Neural cell (in vitro differentiated cells): Measurements from ENCODE around the gene CES5A. TPM values are rescaled to one million over a fixed set of nuclear protein-coding genes. Genes with fewer than 3 reads are reported as not detected.

Experiments
- H2AFZ ChIP-seq: fragments of 200-600, 300-800 bp; sonication (generic), shearing (Covaris generic); 2 replicates; pipeline ENCODE4 v1.6.0; 2014; ENCODE audit warnings: low read depth, mild to moderate bottlenecking, antibody characterized with exemption, low read length, moderate library complexity
- H3F3A ChIP-seq: fragments of 200-600 bp; shearing (Covaris generic); 2 replicates; pipeline ENCODE4 v1.6.1; 2016; ENCODE audit warnings: mild to moderate bottlenecking, moderate library complexity, mixed read lengths, antibody characterized with exemption, low read length; ENCODE audit not compliant: insufficient read depth, poor library complexity, severe bottlenecking
- H3K27ac ChIP-seq: fragments of 200-600, 300-800 bp; sonication (generic), shearing (Covaris generic); 2 replicates; pipeline ENCODE4 v1.5.1; 2014; ENCODE audit warnings: mild to moderate bottlenecking, low read length, moderate library complexity
- H3K27me3 ChIP-seq: fragments of 300-800, 200-600 bp; sonication (generic), shearing (Covaris generic); 2 replicates; pipeline ENCODE4 v1.6.0; 2014; ENCODE audit warnings: mild to moderate bottlenecking, low read depth, low read length, moderate library complexity; ENCODE audit not compliant: insufficient read depth
- H3K36me3 ChIP-seq: fragments of 300-800, 200-600 bp; sonication (generic), shearing (Covaris generic); 2 replicates; pipeline ENCODE4 v1.5.1; 2014; ENCODE audit warnings: mild to moderate bottlenecking, antibody characterized with exemption, low read length, moderate library complexity; ENCODE audit not compliant: insufficient read depth
- H3K4me2 ChIP-seq: fragments of 300-800, 200-600 bp; sonication (generic), shearing (Covaris generic); 2 replicates; pipeline ENCODE4 v1.6.0; 2014; ENCODE audit warnings: mild to moderate bottlenecking, low read length
- H3K4me3 ChIP-seq: fragments of 300-800, 200-600 bp; sonication (generic), shearing (Covaris generic); 2 replicates; pipeline ENCODE4 v1.5.1; 2014; ENCODE audit warnings: mild to moderate bottlenecking, low read length, moderate library complexity
- H3K79me2 ChIP-seq: fragments of 200-600 bp; shearing (Covaris generic); replicated peaks from 2 replicates; pipeline ENCODE4 v1.6.0; 2014; ENCODE audit warnings: mild to moderate bottlenecking, low read length, moderate library complexity; ENCODE audit not compliant: insufficient read depth
- H3K9ac ChIP-seq: fragments of 300-800, 200-600 bp; sonication (generic), shearing (Covaris generic); 2 replicates; pipeline ENCODE4 v1.6.1; 2016; ENCODE audit warnings: mild to moderate bottlenecking, low read length, mixed read lengths
- H3K9me2 ChIP-seq: fragments of 200-600 bp; shearing (Covaris generic); 2 replicates; pipeline ENCODE4 v1.6.1; 2016; ENCODE audit warnings: mild to moderate bottlenecking, low read length, mixed read lengths; ENCODE audit not compliant: insufficient read depth
- H3K9me3 ChIP-seq: fragments of 200-600, 300-800 bp; sonication (generic), shearing (Covaris generic); 2 replicates; pipeline ENCODE4 v1.6.1; 2016; ENCODE audit warnings: mild to moderate bottlenecking, mixed run types, low read length, moderate library complexity, mixed read lengths
- H4K20me1 ChIP-seq: fragments of 200-600 bp; shearing (Covaris generic); 2 replicates; pipeline ENCODE4 v1.6.1; 2016; ENCODE audit warnings: mild to moderate bottlenecking, mixed run types; ENCODE audit not compliant: insufficient read depth
- EP300 ChIP-seq: fragments of 450-650 bp; conservative IDR thresholded peaks from 2 replicates; pipeline ENCODE4 v1.6.1; 2014; ENCODE audit warnings: antibody characterized with exemption, mild to moderate bottlenecking, moderate library complexity; ENCODE audit not compliant: poor library complexity, severe bottlenecking
- EZH2 ChIP-seq: fragments of 200-600, 300-800 bp; shearing (Covaris generic), sonication (generic); IDR thresholded peaks from 2 replicates; pipeline ENCODE4 v1.6.1; 2014; ENCODE audit warnings: antibody characterized with exemption, low read length, borderline replicate concordance, mild to moderate bottlenecking; ENCODE audit not compliant: insufficient read depth, poor library complexity, severe bottlenecking
- MXI1 ChIP-seq: fragments of 450-650 bp; conservative IDR thresholded peaks from 2 replicates; pipeline ENCODE4 v1.6.1; 2014; ENCODE audit warnings: antibody characterized with exemption, mild to moderate bottlenecking; ENCODE audit not compliant: poor library complexity, severe bottlenecking
- POLR2AphosphoS5 ChIP-seq: IDR thresholded peaks from 2 replicates; pipeline ENCODE4 v1.6.1; 2012
- RAD21 ChIP-seq: fragments of 450-650 bp; conservative IDR thresholded peaks from 2 replicates; pipeline ENCODE4 v1.6.1; 2014; ENCODE audit warnings: antibody characterized with exemption, mild to moderate bottlenecking, moderate library complexity
- REST ChIP-seq: IDR thresholded peaks from 2 replicates; pipeline ENCODE4 v1.6.1; 2012; ENCODE audit warnings: borderline replicate concordance
- SMC3 ChIP-seq: fragments of 450-650 bp; conservative IDR thresholded peaks from 2 replicates; pipeline ENCODE4 v1.6.1; 2014; ENCODE audit warnings: antibody characterized with exemption, mild to moderate bottlenecking, moderate library complexity; ENCODE audit not compliant: poor library complexity
- TAF1 ChIP-seq: IDR thresholded peaks from 2 replicates; pipeline ENCODE4 v1.6.1; 2012; ENCODE audit warnings: low read depth
- polyA plus RNA-seq: library from polyadenylated mRNA; depleted of rRNA; stranded (reverse); fragments of >200 nt; gene quantifications from 2 replicates; pipeline ENCODE4 v1.2.3, GENCODE V29; 2014
- TF ChIP-seq, protein P1 (sequence below): fragments of 450-650 bp; IDR thresholded peaks from 2 replicates; pipeline ENCODE4 v1.5.1; 2014; ENCODE audit warnings: antibody characterized with exemption, mild to moderate bottlenecking, moderate library complexity; ENCODE audit not compliant: poor library complexity, severe bottlenecking

CES5A gene
- polyA plus RNA-seq, 1 donor from 2014 or later: 0.27 TPM

- Histone ChIP-seq H3K9me3 (no peaks in the 10 kb centered on the region), H3K79me2 (no peaks in the 10 kb centered on the region), H3K27me3 (no peaks in the 10 kb centered on the region), H3K4me2 (no peak overlapping the region), H3K36me3 (no peaks in the 10 kb centered on the region), H3F3A (no peaks in the 10 kb centered on the region), H3K4me3 (no peak overlapping the region), H3K9me2 (no peaks in the 10 kb centered on the region), H4K20me1 (no peaks in the 10 kb centered on the region), H3K9ac (no peak overlapping the region), H3K27ac (no peak overlapping the region), H2AFZ (no peak overlapping the region)
- TF ChIP-seq TAF1 (no peak), MXI1 (no peak), EZH2 (no peak), REST (no peak), RAD21 (no peak)
- TF ChIP-seq, protein P1, sequence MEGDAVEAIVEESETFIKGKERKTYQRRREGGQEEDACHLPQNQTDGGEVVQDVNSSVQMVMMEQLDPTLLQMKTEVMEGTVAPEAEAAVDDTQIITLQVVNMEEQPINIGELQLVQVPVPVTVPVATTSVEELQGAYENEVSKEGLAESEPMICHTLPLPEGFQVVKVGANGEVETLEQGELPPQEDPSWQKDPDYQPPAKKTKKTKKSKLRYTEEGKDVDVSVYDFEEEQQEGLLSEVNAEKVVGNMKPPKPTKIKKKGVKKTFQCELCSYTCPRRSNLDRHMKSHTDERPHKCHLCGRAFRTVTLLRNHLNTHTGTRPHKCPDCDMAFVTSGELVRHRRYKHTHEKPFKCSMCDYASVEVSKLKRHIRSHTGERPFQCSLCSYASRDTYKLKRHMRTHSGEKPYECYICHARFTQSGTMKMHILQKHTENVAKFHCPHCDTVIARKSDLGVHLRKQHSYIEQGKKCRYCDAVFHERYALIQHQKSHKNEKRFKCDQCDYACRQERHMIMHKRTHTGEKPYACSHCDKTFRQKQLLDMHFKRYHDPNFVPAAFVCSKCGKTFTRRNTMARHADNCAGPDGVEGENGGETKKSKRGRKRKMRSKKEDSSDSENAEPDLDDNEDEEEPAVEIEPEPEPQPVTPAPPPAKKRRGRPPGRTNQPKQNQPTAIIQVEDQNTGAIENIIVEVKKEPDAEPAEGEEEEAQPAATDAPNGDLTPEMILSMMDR: no peak
Measured at GRCh38 chr16:55898592-55898991, 23.4 kb upstream of the CES5A start.

GRCh38 chr16:55892821-55893220 is 17.6 kb upstream of the CES5A start:
- Histone ChIP-seq H3K4me2 (no peak overlapping the region), H3K36me3 (no peaks in the 10 kb centered on the region), H3K9me2 (no peaks in the 10 kb centered on the region), H4K20me1 (no peaks in the 10 kb centered on the region), H2AFZ (no peak overlapping the region), H3K4me3 (no peak overlapping the region), H3K27ac (no peak overlapping the region), H3K9ac (no peak overlapping the region), H3K79me2 (no peaks in the 10 kb centered on the region), H3K27me3 (no peaks in the 10 kb centered on the region), H3K9me3 (no peaks in the 10 kb centered on the region), H3F3A (no peaks in the 10 kb centered on the region)
- TF ChIP-seq POLR2AphosphoS5: no peak
- TF ChIP-seq TAF1: no peak
- no peak for TF ChIP-seq EZH2

GRCh38 chr16:55889518-55889917 is 14.3 kb upstream of the CES5A start:
- Histone ChIP-seq H3K27ac (no peak overlapping the region), H3F3A (no peaks in the 10 kb centered on the region), H3K9ac (no peak overlapping the region), H3K4me2 (no peak overlapping the region), H3K36me3 (no peaks in the 10 kb centered on the region), H3K9me3 (no peaks in the 10 kb centered on the region), H3K27me3 (no peaks in the 10 kb centered on the region), H3K9me2 (no peaks in the 10 kb centered on the region), H2AFZ (no peak overlapping the region), H3K79me2 (no peaks in the 10 kb centered on the region), H3K4me3 (no peak overlapping the region), H4K20me1 (no peaks in the 10 kb centered on the region)
- TF ChIP-seq TAF1: no peak
- TF ChIP-seq MXI1: no peak
- no peak for TF ChIP-seq EP300
- no peak for TF ChIP-seq POLR2AphosphoS5
- no peak for TF ChIP-seq EZH2
- TF ChIP-seq, protein P1: no peak
- no peak for TF ChIP-seq REST
- TF ChIP-seq SMC3: no peak
- TF ChIP-seq RAD21: no peak
